Measurements from ENCODE around the gene FBF1.
"Not testable (repeated sequence)": the region's sequence is repeated elsewhere in the genome, so short reads cannot be mapped to it uniquely, and the experiment has no call there.

FBF1 gene, protein sequence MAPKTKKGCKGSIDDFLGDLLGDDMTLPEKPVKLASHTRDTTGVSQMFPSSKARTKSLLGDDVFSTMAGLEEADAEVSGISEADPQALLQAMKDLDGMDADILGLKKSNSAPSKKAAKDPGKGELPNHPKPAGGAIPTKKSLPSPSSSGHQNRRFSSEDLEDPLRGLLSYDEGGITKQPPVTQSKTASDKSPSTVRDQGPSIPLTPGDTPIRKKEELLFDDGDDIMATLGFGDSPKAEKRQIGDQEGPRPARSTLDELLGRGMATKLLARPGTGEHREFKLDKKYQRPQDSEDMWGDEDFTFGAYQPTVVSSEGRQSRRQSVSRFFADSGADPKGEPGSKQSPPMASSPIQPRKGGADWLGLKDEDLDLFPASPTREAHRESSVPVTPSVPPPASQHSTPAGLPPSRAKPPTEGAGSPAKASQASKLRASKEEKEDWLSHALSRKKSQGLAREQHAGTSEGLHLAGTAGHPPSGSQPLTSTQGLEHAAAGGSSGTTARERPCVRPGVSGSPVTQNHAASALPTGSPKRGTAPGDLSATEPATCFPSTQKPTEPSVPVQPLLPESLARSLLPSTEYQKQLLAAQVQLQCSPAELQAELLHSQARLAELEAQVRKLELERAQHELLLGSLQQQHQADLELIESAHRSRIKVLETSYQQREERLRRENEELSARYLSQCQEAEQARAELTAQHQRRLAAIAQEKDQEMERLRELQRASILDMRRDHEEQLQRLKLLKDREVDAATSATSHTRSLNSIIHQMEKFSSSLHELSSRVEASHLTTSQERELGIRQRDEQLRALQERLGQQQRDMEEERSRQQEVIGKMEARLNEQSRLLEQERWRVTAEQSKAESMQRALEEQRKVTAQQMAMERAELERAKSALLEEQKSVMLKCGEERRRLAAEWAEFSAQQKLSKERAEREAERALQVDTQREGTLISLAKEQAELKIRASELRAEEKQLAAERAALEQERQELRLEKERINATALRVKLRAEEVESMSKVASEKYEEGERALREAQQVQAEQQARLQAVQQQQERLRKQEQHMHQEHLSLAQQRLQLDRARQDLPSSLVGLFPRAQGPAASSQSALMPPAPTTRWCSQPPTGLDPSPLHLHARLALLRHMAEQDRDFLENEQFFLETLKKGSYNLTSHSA

DNA sequence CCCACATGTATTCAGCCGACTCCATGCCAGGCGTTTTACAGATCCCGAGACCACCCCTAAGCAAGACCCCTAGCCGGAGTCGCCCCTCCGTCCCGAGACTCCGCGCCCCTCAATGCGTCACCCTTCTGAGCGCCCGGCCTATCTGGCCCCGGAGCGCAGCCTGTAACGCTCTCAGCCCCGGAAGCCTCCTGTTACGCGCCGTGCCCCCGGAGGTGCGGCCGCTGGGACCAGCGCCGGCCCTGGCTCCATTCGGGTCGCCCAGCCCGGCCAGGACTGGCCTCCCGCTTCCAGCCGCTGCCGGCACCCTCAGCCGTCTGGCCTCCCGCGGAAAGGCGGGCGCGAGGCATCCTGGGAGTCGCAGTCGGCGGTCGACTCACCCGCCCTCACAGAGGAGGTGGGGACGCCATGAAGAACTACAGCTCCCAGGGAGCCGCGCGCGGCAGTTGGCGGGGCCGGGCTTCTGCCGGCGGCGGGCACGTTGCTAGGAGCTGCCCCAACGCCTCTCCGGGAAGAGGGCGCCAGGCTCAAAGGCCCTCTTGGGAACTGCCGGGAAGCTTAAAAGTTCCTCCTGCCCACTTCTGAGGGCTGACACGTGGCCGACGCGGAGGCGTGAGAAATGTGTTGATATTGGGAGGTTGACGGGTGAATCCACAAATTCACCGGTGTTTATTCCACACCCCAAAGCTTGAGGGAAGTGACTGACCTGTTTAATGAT is at the start of gene FBF1:
Gene FBF1, minus strand, starts transcription at position 316 of the 715 bp plus-strand sequence. CDS start 2,893 bp downstream, outside the sequence.
- in situ Hi-C loops (cut with MboI; ENCODE audit: low sequenced_read_pairs), result no loop called here

DNA sequence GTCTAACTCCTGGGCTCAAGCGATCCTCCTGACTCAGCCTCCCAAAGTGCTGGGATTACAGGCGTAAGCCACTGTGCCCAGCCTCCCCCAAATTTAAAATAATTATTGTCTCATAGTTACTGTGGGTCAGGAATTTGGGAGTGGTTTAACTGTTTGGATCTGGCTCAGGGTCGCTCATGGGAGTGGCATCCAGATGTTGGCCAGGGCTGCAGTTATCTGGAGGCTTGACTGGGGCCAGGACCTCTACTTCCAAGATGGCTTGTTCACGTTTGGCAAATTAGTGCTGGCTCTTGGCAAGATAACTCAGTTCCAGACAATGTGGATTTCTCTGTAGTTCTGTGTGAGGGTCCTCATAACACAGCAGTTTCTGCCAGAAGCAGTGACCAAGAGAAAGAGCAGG is 46.2 kb upstream of the FBF1 start:
- in situ Hi-C loops (cut with MboI; ENCODE audit: low sequenced_read_pairs), result no loop called here

DNA sequence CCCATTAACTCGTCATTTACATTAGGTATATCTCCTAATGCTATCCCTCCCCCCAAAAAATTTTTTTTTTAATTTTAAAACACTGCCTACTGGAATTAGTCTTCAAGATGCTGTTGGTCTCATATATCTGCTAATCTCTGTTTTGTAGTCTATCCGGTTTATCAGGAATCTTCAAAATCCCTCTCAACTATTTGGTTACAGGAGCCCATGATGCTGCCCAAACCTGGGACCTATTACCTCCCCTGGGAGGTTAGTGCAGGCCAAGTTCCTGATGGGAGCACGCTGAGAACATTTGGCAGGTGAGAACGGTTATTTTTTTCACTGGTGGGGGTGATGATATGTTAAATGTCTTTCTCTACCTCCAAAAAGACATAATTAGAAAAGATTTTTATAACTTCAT is 45.1 kb upstream of the FBF1 start:
- in situ Hi-C loops (cut with MboI; ENCODE audit: low sequenced_read_pairs), result no loop called here

DNA sequence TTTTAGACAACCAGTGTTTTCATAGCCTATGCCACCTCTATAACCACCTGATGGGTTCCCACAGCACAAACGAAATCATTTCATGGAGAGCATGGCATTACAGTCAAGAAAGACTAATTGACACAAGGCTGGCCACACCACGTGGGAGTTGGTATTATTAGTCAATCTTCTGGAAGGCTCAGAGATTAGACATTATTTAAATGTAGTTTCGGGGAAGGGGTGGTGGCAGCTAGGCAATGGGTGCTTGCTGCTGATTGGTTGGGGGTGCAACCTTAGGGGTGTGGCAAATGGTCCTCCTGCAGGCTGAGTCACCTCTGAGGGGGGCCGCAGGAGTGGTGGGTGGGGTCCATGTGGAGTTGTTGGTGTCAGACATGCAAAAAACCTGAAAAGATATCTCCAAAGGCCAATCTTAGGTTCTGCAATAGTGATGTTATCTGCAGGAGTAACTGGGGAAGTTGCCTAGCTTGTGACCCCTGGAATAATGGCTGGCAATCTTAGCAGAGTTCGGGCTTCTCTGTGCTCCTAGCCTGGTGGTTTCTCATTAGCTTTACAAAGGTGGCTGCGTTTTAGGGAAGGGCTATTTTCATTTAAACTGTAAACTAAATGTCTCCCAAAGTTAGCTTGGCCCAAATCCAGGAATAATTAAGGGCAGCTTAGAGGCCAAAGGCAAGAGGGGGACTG is 42.8 kb upstream of the FBF1 start:
- in situ Hi-C loops (cut with MboI; ENCODE audit: low sequenced_read_pairs), result no loop called here

DNA sequence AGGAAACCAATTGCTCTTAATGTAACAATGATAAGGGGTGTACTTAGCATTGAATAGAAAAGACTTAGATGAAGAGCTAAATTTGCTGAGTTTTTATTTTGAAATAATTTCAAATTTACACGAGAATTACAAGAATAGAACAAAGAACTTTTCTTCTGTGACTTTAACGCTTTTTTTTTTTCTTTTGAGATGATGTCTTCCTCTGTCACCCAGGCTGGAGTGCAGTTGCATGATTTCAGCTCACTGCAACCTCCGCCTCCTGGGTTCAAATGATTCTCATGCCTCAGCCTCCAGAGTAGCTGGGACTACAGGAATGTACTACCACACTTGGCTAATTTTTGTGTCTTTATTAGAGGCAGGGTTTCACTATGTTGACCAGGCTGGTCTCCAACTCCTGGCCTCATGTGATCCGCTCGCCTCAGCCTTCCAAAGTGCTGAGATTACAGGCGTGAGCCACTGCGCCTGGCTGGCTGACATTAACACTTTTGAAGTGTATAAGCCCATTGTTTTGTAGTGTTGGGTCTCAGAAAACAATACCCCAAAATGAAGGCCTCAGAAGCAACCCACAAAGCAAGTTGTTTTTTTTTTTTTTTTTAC is 40.3 kb upstream of the FBF1 start:
- in situ Hi-C loops (cut with MboI; ENCODE audit: low sequenced_read_pairs), result no loop called here

DNA sequence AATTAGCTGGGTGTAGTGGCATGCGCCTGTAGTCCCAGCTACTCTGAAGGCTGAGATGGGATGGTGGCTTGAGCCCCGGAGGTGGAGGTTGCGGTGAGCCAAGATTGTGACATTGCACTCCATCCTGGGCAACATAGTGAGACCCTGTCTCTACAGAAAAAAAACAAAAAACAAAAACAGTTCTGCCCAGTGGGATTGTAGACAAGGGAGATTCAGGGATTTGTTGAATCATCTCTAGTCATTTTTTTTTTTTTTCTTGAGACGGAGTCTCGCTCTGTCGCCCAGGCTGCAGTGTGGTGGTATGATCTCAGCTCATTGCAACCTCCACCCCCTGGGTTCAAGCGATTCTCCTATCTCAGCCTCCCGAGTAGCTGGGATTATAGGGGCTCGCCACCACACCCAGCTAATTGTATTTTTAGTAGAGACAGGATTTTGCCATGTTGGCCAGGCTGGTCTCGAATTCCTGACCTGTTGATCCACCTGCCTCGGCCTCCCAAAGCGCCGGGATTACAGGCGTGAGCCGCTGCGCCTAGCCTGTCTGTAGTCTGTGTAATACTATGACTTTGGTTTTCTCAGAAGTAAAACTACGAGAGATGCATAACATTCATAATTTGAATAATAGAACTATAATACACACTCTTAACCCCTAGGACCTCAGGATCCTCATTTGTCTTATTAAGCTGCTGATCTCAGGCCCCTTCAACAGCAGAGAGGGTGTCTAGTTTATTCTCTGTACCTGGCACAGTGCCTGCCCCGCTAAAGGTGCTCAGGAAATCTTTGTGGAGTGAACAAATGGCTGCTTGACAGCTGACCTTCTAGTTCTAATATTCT is 39.6 kb upstream of the FBF1 start:
- in situ Hi-C loops (cut with MboI; ENCODE audit: low sequenced_read_pairs), result no loop called here

DNA sequence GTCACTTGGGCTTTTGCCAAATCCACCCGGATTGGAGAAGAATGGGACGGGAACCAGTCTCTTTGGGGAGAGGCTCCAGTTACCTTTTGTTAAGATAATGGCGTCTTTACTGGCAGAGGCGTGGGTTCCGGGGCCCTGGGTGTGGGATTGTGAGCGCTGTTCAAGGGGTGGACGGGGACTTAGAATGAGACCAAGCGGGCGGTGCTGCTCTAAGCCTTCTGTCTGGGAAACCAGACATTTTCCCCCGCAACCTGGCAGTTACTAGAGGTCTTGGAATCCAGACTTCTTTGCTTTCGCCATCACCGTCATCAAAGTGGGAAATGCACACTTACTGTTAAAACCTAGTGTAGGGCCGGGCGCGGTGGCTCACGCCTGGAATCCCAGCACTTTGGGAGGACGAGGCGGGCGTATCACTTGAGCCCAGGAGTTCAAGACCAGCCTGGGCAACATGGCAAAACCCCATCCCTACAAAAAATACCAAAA is 38.9 kb upstream of the FBF1 start:
- in situ Hi-C loops (cut with MboI; ENCODE audit: low sequenced_read_pairs), result no loop called here

DNA sequence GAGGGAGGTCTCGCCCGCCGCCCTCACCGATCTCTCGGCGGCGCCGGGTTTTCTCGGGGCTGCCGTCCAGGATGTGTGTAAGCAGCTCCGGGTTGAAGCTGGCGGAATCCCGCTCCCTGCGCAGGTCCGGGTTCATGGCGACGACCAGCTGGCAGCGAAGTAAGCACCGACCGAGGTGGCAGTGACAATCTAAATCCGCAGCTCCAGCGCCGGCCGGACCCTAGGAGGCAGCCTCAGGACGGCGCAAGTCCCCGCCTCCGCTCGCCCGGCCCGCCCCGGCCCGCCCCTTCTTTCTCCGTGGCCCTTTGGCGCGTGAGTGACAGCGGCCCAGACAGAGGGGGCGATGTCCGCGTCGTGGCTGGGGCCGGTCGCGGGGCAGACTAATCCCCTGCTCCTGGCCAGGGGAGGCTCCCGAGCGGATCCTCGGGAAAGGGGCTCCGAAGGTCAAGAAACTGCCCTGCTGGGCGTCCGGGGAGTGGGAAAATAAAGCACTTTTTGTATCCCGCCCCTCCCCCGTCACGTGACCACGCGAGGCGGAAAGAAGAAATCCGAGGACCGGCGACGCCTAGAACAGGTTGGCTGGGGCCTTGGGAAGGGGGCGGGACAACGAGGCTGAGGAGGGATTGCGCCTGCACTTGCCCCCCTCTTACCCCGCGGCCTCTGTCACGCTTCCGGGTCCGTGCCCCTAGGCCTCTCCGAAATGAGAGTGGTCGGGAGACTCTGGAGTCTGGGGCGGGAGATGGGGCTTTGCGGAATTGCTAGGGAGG is 38.3 kb upstream of the FBF1 start, which contains the start of the genes ACOX1 and TEN1:
Gene ACOX1, minus strand, starts transcription at position 229 of the 767 bp plus-strand sequence. Its CDS starts 93 bp downstream, at position 136.
Gene TEN1, plus strand, starts transcription at position 303 of the 767 bp plus-strand sequence. CDS start 6,953 bp downstream, outside the sequence.
- in situ Hi-C loops (cut with MboI; ENCODE audit: low sequenced_read_pairs), result no loop called here

DNA sequence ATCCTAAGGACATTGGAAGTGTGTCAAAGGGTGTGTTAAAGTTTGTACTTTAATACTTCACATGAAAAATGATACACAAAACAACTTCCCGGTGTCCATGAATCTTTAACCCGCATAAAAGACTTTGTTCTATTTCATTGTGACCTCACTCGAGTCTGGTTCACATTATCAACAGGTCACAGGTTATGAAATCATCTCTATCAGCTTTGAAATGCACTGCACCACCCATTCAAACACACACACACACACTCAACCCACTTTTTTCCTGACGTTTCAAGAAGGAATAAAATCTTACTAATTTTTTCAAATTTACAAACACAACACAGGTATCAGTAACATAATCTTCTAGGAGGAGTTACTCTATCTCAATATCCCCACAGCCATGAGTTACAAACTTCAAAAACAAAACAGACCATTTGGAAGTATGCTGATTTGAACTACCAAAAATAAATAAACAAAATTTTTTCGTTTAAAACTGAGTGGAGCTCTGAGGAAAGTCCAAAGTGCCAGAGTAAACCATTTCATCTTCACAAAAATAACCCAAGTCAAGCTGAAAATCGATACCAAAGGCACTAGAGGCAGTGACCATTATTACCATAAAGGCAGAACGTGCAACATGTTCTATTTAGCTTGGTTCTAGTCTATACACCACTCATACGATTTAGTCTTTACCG is 35.5 kb upstream of the FBF1 start:
- in situ Hi-C loops (cut with MboI; ENCODE audit: low sequenced_read_pairs), result no loop called here

DNA sequence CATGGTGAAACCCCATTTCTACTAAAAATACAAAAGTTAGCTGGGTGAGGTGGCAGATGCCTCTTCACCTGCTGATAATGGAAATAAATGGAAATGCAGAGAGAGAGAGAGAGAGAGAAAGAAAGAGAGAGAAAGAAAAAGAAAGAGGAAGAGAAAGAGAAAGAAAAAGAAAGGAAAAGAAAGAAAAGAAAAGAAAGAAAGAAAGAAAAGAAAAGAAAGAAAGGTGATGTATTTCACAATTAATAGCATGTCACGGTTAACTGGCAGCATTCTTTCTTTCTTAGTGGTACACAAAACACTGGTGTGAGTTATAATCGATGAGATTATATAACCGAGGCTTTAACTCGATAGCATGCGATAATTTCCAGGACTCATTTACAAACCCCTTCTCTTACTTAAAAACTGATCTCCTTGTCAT is 34.9 kb upstream of the FBF1 start:
- in situ Hi-C loops (cut with MboI; ENCODE audit: low sequenced_read_pairs), result no loop called here

DNA sequence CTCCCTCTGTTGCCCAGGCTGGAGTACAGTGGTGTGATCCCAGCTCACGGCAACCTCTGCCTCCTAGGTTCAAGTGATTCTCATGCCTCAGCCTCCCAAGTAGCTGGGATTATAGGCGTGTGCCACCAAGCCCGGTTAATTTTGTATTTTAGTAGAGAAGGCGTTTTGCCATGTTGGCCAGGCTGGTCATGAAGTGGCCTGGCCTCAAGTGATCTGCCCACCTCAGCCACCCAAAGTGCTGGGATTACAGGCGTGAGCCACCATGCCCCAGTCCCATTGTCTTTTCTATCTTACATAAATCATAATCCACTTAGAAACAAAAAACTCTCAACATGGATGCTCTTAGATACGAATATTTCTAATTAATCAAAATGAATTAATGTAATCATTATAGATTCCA is 34.3 kb upstream of the FBF1 start:
- in situ Hi-C loops (cut with MboI; ENCODE audit: low sequenced_read_pairs), result not testable (repeated sequence)

DNA sequence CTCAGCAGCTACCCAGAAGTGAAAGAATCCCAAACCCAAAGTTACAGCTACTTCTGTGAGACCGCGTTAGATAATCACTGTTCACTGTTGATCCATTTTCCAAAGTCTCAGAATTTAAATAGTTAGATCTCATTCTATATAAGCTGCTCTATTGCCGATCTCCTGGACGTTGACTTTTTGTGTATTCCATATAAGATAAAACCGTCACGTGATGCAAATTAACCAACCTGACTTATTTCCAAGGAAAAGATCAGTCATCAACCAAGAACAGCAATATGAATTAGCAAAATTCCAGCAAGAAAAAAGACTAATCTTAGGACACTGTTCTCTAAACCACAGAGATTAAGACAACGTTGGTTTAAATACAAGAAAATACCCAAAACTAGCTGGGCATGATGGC is 29.8 kb upstream of the FBF1 start:
- in situ Hi-C loops (cut with MboI; ENCODE audit: low sequenced_read_pairs), result no loop called here

DNA sequence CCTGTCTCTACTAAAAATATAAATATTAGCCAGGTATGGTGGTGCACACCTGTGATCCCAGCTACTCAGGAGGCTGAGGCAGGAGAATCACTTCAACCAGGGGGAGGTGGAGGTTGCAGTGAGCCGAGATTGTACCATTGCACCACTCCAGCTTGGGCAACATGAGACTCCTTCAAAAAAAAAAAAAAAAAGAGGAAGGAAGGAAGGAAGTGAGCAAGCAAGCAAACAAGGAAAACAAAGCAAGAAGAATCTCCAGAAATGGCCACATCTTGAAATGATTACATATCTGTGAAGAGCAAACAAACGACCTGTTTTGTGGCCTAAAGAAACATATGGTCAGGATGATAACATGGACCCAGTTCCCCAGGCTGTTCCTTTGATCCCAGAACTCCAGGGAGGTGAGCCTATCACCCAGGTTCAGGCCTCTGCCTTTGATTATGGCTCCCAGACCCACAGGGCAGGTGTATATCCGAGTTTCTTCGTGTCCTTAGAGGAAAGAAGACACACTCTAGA is 29.2 kb upstream of the FBF1 start:
- in situ Hi-C loops (cut with MboI; ENCODE audit: low sequenced_read_pairs), result no loop called here

DNA sequence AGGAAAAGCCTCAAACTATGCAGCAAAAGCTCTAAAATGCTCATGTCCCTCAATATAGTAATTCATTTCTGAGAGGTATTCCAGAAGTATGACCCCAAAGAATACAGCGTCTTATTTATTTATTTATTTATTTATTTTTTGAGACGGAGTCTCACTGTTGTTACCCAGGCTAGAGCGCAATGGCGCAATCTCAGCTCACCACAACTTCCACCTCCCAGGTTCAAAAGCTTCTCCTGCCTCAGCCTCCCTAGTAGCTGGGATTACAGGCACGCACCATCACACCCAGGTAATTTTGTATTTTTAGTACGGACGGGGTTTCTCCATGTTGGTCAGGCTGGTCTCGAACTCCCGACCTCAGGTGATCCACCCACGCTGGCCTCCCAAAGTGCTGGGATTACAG is 28.2 kb upstream of the FBF1 start:
- in situ Hi-C loops (cut with MboI; ENCODE audit: low sequenced_read_pairs), result not testable (repeated sequence)

DNA sequence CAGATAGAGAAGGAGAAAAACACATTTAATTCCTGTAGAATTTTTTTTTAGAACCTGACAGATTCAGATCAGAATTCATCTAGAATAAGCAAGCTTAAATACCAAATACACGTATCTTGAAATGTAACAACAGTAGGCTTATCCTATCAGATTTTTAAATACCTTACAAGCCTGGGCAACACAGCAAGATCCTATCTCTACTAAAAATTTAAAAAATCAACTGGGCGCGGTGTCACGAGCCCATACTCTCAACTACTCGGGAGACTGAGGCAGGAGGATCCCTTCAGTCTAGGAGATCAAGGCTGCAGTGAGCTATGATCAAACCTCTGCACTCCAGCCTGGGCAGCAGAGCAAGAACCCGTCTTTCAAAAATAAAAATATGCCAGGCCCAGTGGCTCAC is 24.6 kb upstream of the FBF1 start:
- in situ Hi-C loops (cut with MboI; ENCODE audit: low sequenced_read_pairs), result no loop called here

DNA sequence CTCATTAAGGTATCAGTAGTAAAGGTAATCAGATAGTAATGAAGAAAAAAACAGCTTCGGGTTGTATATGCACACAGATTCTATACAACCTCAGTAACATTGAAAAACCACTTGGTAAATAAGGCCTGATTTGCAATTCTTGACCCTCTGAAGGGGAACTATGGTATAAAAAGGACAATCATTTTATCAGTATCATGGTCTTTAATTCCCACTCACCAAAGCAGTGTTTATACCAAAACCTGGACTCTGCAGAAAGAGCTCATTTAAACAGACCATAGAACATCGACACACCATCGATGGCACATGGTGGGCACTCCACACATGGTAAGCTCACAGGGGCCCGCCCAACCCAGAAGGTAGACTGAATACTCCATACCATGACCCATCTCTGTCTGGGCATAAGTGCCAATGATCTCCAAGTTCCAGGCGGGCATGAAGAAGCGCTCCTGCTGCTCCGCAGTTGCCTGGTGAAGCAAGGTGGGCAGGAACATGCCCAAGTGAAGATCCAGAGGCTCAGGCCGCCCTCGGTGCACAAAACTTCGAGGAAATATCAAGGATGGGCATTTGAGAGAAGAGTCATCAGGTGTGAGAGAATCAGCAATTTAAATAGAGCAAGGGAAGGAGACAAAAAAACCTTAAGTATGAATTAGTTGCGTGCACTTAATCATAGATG is 19.1 kb upstream of the FBF1 start:
- in situ Hi-C loops (cut with MboI; ENCODE audit: low sequenced_read_pairs), result no loop called here
